HCT116 (cell line): ENCODE data around the gene DOK6.

ENCODE experiments used
- POLR2AphosphoS5 ChIP-seq: IDR thresholded peaks from 2 replicates; pipeline ENCODE4 v1.6.1; 2011; ENCODE audit warnings: mild to moderate bottlenecking, low read depth, low read length, moderate library complexity
- SIN3A ChIP-seq: IDR thresholded peaks from 2 replicates; pipeline ENCODE4 v1.6.1; 2012; ENCODE audit warnings: low read depth

DNA sequence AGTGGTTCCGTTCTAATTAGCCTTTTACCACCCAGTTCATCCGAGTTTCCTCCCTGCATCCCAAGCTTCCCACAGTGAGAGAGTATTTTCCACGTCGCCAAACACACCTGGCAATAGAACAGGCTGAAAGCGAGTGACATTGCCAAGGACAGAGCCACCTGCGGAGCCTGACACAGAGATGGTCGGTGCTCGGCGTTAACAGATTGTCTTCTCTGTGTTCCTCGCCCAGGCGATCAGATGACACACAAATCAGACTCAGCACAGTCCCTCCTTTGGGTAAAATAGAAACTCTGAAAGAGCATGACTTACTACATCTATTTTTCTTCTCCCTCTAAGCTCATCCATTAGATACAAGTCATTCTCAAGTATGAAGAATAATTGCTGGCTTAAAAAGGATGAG lies 439.3 kb downstream of the DOK6 start:
- TF ChIP-seq SIN3A (no peak), POLR2AphosphoS5 (no peak)
